GM19099 (cell line): ENCODE results near the gene ZBTB20.

Source experiments
- POLR2A ChIP-seq: IDR thresholded peaks from 3 replicates; pipeline ENCODE4 v1.6.1; 2011; ENCODE audit warnings: low read depth; ENCODE audit not compliant: insufficient read length; ENCODE audit errors: extremely low read depth

ZBTB20 gene

GRCh38 chr3:114394551-114394950 lies 752.5 kb downstream of the ZBTB20 start:
- no peak for TF ChIP-seq POLR2A

GRCh38 chr3:114393367-114394072 lies 753.6 kb downstream of the ZBTB20 start:
- TF ChIP-seq POLR2A, result no peak

GRCh38 chr3:114392831-114393230 lies 754.3 kb downstream of the ZBTB20 start:
- TF ChIP-seq POLR2A, result no peak

DNA sequence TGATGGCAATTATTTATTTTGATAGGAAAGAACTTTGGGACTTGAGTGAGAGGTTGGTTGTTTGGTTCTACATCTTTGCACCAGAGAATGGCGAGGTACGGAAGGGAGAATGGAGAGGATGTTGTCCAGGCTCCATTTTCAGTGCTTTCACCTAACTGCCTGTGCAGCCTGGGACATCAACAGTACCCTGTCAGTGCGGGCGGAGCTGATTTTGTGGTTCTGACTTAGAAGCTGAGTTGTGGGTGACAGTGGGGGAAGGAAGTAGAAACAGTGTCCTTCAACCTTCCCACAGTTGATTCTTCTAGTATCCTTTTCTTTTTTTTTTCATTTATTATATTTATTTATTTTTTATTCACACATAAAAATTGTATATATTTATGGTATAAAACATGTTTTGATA lies 757.9 kb downstream of the ZBTB20 start:
- no peak for TF ChIP-seq POLR2A

DNA sequence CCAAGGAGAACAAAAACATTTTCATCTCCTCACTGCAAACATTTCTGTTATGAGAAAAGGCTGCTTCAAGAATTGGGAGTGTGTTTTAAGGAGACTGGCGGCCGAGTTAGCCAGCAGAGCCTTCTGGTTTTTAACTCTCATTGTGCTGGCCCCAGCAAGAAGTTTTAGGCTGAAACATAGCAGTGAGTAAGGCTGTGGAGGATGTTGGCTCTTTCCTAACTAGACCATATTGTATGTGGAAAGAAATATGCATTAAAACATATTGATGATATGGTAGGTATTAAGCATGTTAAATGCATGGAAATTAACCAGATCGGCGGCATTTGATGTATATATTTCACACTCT lies 762.6 kb downstream of the ZBTB20 start:
- TF ChIP-seq POLR2A, result no peak

DNA sequence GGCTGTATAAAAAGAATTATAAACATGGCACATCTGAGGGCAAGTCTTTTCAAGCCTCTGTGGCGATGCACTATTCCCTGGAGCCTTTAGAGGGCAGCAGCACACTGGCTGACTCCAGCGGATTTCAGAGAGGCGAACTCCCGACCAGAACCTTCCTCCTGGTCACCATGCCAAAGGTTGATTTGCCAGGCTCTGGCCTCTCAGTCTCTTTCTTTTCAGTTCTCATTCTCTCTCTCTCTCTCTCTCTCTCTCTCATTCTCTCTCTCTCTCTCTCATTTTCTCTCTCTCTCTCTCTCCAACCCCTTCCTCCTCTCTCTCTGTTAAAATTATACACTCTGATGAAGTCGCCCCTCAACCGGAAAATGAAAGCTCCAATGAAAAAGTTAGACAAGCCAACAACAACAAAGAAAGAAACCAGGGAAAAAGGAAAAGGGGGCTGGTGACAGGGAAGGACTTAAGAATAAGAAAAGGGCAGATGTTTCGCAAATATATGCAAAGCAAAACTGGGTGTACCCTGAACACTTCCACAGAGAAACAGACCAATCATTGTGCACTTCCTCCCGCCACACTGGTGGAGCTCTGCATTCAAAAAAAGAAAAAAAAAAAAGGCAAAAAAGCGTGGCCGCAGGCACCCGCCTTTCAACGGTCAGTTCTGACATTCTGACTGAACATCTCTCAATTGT lies 763.1 kb downstream of the ZBTB20 start:
- TF ChIP-seq POLR2A, result no peak

DNA sequence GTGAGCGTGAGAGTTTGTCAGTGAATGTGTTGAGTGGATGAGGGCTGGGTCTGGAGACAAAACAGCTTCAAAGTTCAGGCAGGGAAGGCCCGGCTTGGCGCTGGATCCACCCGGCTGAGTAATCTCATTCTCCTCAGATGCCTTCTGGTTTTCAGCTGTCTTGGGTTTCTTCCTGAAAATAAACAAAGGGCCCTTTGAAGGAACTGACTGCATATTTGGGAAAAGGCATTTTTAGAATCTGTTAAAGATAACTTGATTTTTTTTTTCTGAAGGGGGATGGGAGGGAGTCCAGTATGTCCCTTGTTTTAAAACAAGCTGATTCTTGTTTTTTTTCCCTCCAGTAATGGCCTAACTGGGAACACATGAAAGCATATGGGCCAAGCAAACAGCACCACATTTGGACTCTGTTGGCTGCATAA lies 766.8 kb downstream of the ZBTB20 start:
- no peak for TF ChIP-seq POLR2A

DNA sequence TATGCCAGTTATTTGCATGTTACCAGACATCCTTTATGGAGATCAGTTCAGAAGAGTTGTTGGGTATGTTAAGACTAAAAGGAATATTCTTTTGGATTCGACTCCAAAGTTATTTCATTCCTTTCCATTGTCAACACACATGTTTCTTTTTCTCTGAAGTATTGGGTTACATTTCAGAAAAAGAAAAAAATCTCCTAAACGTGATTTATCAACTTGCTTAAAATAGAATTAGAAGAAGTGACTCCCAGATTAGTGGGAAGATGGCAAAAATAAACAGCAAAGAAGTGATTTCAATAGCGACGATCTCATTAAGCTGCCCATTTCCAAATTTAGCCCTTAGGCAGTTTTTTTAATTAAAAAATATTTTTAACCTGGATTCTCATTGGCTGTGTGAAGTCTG lies 767.8 kb downstream of the ZBTB20 start:
- no peak for TF ChIP-seq POLR2A

- TF ChIP-seq POLR2A, result no peak
Observed at GRCh38 chr3:114378760-114379159, 768.3 kb downstream of the ZBTB20 start.

DNA sequence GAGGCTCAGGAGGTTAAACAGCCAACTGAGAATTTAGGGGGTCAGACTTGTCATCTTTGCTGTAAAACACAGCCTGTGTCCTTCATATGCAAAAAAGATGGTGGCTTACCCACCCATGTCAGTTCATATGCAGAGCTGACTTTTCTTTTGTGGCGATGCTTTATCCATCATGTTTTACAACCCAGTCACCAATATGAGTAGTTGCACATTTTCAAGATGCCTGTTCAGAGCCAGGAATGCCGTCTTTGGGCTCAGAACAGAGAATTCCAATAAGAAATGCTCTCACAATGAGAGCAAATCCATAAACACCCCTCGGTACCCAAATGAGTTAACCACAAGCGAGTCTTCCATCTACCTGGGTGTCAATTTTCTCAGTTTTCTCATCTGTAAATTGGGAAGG lies 769.7 kb downstream of the ZBTB20 start:
- TF ChIP-seq POLR2A, result no peak

DNA sequence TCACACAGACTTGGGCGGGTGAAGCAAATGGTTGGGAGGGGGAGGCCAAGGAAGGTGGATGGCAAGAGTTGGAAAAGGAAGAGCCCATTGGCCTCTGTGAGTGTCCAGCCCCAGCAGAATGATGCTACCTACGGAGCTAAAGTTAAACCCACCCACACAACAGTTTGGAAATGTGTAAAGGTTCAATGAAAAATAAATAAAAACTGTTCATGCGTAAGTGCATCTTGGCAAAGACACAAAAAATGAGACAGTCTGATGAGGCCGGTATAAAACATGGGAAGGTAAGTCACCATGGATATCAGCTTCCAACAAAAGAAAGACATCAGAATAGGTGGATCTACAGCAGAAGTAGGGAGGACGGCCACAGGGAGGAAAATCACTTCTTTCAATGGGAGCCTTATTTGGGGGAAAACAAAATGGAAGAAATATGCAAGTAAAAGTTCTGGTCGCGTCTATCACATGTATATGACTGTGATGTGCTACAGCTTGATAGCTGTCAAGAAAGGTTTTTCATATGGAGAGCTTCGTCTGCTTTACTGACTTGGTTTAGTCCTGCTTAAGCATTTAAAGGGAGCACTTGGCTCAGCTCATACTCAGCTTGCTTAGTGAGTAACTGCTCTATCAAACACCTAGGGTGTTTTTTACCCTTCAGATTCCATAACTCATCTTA lies 770.4 kb downstream of the ZBTB20 start:
- no peak for TF ChIP-seq POLR2A

DNA sequence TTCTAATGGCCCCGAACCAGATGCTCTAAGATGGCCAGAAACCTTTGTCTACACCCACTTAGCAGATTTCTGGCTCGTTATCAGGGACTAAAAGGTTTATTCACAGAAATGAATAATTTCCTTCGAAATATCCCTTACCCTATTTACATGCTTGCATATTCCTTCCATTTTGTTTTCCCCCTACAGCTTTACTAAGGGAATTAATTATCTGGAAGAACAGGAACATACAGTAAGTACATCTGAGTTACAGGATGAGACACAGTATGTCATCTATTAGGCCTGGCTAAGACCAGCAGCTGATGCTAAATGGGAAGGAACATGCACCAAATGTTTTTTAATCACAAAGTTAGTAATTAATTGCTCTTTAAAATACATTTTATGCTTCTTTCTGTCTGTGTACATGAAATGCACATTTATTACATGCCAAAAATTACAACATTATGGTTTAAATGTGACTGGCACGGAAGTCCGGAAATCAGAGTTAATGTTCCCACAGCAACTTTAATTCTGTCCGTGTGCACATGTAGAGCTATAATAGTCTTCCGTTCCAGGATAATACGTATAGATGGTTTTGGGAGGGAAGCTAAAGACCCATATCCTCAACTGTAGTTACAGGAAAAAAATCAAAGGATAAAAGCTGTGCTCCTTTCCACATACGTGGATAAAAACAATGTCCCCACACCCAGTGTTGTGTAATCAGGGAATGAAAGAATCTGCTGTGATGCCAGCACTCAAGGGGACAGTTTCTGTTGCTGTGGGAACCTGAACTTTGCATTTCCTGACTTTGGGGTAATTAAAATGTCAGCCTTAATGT lies 771.3 kb downstream of the ZBTB20 start:
- TF ChIP-seq POLR2A, result no peak

GRCh38 chr3:114374433-114374990 lies 772.6 kb downstream of the ZBTB20 start:
- TF ChIP-seq POLR2A, result no peak

GRCh38 chr3:114370537-114371174 lies 776.4 kb downstream of the ZBTB20 start:
- TF ChIP-seq POLR2A, result no peak
